Right lobe of liver (tissue), 6 donors: ENCODE results near the gene TNNT3. TPM values are rescaled to one million over a fixed set of nuclear protein-coding genes. Genes with fewer than 3 reads are reported as not detected.

Source experiments
- ATAC-seq, 4 donors: fragments of 200-7000 bp; cut with Tn5 transposase; one replicate each; pipeline ENCODE4 v1.9.1; 2020; ENCODE audit warnings: mild to moderate bottlenecking in 4 of 4, moderate library complexity in 4 of 4
- DNase-seq, 3 donors: peaks; one replicate each; pipeline ENCODE4 v3.0.0-alpha.2; 2020
- H3K27ac ChIP-seq, 3 donors: fragments of 200-600 bp; one replicate each; pipeline ENCODE4 v1.8.0; 2022
- H3K27me3 ChIP-seq, 2 donors: fragments of 200-600 bp; one replicate each; pipeline ENCODE4 v1.8.0; 2022
- H3K36me3 ChIP-seq, 4 donors: fragments of 200-600 bp; sonication (generic) in 1 of 4; one replicate each; pipeline versions ENCODE4 v1.5.1 to v1.8.0; 2017 to 2022; ENCODE audit warnings: control low read depth in 1 of 4
- H3K4me1 ChIP-seq, 4 donors: fragments of 200-600 bp; sonication (generic) in 1 of 4; one replicate each; pipeline versions ENCODE4 v1.5.1 to v1.8.0; 2017 to 2022; ENCODE audit warnings: control low read depth in 1 of 4
- H3K4me3 ChIP-seq, 3 donors: fragments of 200-600 bp; one replicate each; pipeline ENCODE4 v1.8.0; 2022
- H3K9me3 ChIP-seq, 4 donors: fragments of 200-600 bp; sonication (generic) in 1 of 4; one replicate each; pipeline versions ENCODE4 v1.5.1 to v1.8.0; 2017 to 2022; ENCODE audit warnings: control low read depth in 1 of 4
- CTCF ChIP-seq, 4 donors: fragments of 200-600 bp in 3 of 4; fragments of 450-650 bp in 1 of 4; IDR thresholded peaks; one replicate each; pipeline versions ENCODE4 v1.5.1 to v1.8.0; 2016 to 2022; ENCODE audit warnings: antibody characterized with exemption in 4 of 4, mild to moderate bottlenecking in 2 of 4
- POLR2A ChIP-seq: fragments of 450-650 bp; IDR thresholded peaks from one replicate; pipeline ENCODE4 v1.6.1; 2017; ENCODE audit warnings: antibody characterized with exemption, mild to moderate bottlenecking
- WGBS: methylation state at CpG from one replicate; pipeline ENCODE4 v1.1.6; 2018; ENCODE audit warnings: low coverage, low lambda C conversion rate; ENCODE audit not compliant: insufficient coverage; ENCODE audit errors: missing lambda C conversion rate; 5-methylcytosine and 5-hydroxymethylcytosine counted together
- intact Hi-C, 2 donors: fragments of 100-400 bp; cut with DNase I; formaldehyde crosslinking; loops; one replicate each; pipeline versions ENCODE4 v1.11.2 to v1.14.1; 2022
- total RNA-seq, 6 experiments: library from RNA; depleted of rRNA in 2 of 6; stranded (reverse); fragments of >200 nt in 2 of 6; fragmentation: NEBNext Ultra II Directional in 3 of 6; extraction: Animal tissue kit (Norgen Biotek cat#: 25700) in 3 of 6; gene quantifications; one replicate each; pipeline versions ENCODE4 v1.1.0 to v1.2.4, GENCODE V29; 2016 to 2023
- donor health status: DM: no; HTN: yes; CAD: no.
- donor health status: DM: no; HTN: no; CAD: no.
- donor health status: DM: no; HTN: no; CAD: no.
- donor health status: DM: no; HTN: yes; CAD: no.
- donor health status: DM: no; HTN: yes; CAD: no.

TNNT3 gene
- total RNA-seq, 6 experiments from 2014 or later = 0.44 to 2.2 TPM; not detected in 4

- no peak overlapping the region for H3K4me3 ChIP-seq
- 40% methylated on average over 2 of the region's 34 CpGs for WGBS
- intact Hi-C loops = no loop called here
- TF ChIP-seq CTCF (IDR thresholded peaks at IDR 0.05) (no peak), POLR2A (no peak)
- DNase-seq = peak; percentile 16 to 41 (median 37)
- no peaks in the 10 kb centered on the region for H3K4me1 ChIP-seq
- no peaks in the 10 kb centered on the region for H3K9me3 ChIP-seq
- no peak for ATAC-seq
- no peak overlapping the region for H3K27ac ChIP-seq
- no peaks in the 10 kb centered on the region for H3K36me3 ChIP-seq
- H3K27me3 ChIP-seq = no peaks in the 10 kb centered on the region
Measured at GRCh38 chr11:1936072-1936780, 16.7 kb downstream of the TNNT3 start.

GRCh38 chr11:1936781-1937615 is 17.5 kb downstream of the TNNT3 start:
- 77% methylated on average over 4 of the region's 34 CpGs for WGBS
- H3K27me3 ChIP-seq = no peaks in the 10 kb centered on the region
- no peaks in the 10 kb centered on the region for H3K36me3 ChIP-seq
- TF ChIP-seq CTCF (IDR thresholded peaks at IDR 0.05) = no peak
- no peak for TF ChIP-seq POLR2A
- H3K9me3 ChIP-seq = no peaks in the 10 kb centered on the region
- ATAC-seq (no peak), DNase-seq (peak; percentile 19 to 41 (median 39))
- no peak overlapping the region for H3K4me3 ChIP-seq
- H3K4me1 ChIP-seq = no peaks in the 10 kb centered on the region
- no peak overlapping the region for H3K27ac ChIP-seq
- intact Hi-C loops = no loop called here

GRCh38 chr11:1937616-1938342 is 18.3 kb downstream of the TNNT3 start:
- WGBS = 90% methylated on average over 10 of the region's 35 CpGs
- Histone ChIP-seq H3K36me3 (no peaks in the 10 kb centered on the region), H3K9me3 (no peaks in the 10 kb centered on the region), H3K4me3 (no peak overlapping the region), H3K27me3 (no peaks in the 10 kb centered on the region), H3K27ac (no peak overlapping the region), H3K4me1 (no peaks in the 10 kb centered on the region)
- DNase-seq (peak; percentile 10 to 56 (median 40)), ATAC-seq (no peak)
- no peak for TF ChIP-seq CTCF (IDR thresholded peaks at IDR 0.05)
- TF ChIP-seq POLR2A = no peak
- intact Hi-C loops = no loop called here

- DNase-seq (peak; percentile 10 to 47 (median 42)), ATAC-seq (no peak)
- TF ChIP-seq CTCF (IDR thresholded peaks at IDR 0.05) = no peak
- no peak for TF ChIP-seq POLR2A
- 73% methylated on average over 8 of the region's 27 CpGs for WGBS
- intact Hi-C loops = no loop called here
- Histone ChIP-seq H3K27me3 (no peaks in the 10 kb centered on the region), H3K9me3 (no peaks in the 10 kb centered on the region), H3K36me3 (no peaks in the 10 kb centered on the region), H3K4me3 (no peak overlapping the region), H3K27ac (no peak overlapping the region), H3K4me1 (no peaks in the 10 kb centered on the region)
Measured at GRCh38 chr11:1938343-1939005, 19.0 kb downstream of the TNNT3 start.
